Upper lobe of right lung (tissue), 1 donor: ENCODE measurements around the gene RTF2. TPM values are rescaled to one million over a fixed set of nuclear protein-coding genes. Genes with fewer than 3 reads are reported as not detected.
A peak's percentile ranks its signal among the peaks of the same experiment; 100 is the strongest.

Experiments used
- ATAC-seq: fragments of 200-7000 bp; cut with Tn5 transposase; one replicate; pipeline ENCODE4 v1.9.1; 2020; ENCODE audit warnings: mild to moderate bottlenecking, moderate library complexity
- DNase-seq: peaks from one replicate; pipeline ENCODE4 v3.0.0-alpha.2; 2020
- H3K27ac ChIP-seq: fragments of 200-600 bp; one replicate; pipeline ENCODE4 v1.8.0; 2022
- H3K27me3 ChIP-seq: fragments of 200-600 bp; one replicate; pipeline ENCODE4 v1.8.0; 2022; ENCODE audit warnings: mild to moderate bottlenecking
- H3K36me3 ChIP-seq: fragments of 200-600 bp; one replicate; pipeline ENCODE4 v1.8.0; 2022
- H3K4me1 ChIP-seq: fragments of 200-600 bp; one replicate; pipeline ENCODE4 v1.8.0; 2022
- H3K4me3 ChIP-seq: fragments of 200-600 bp; one replicate; pipeline ENCODE4 v1.8.0; 2022; ENCODE audit warnings: mild to moderate bottlenecking
- H3K9me3 ChIP-seq: fragments of 200-600 bp; one replicate; pipeline ENCODE4 v1.8.0; 2022
- CTCF ChIP-seq: fragments of 200-600 bp; IDR thresholded peaks from one replicate; pipeline ENCODE4 v1.8.0; 2022; ENCODE audit warnings: antibody characterized with exemption
- intact Hi-C: fragments of 100-400 bp; cut with DNase I; formaldehyde crosslinking; loops from one replicate; pipeline ENCODE4 v1.11.0; 2022
- total RNA-seq: library from RNA; stranded (reverse); fragmentation: NEBNext Ultra II Directional; extraction: Animal tissue kit (Norgen Biotek cat#: 25700); gene quantifications from one replicate; pipeline ENCODE4 v1.2.1, GENCODE V29; 2021
- donor health status: DM: no; HTN: yes; CAD: no; lungs with severe emphysema.

The RTF2 gene
- total RNA-seq, 1 donor from 2014 or later, result 77.4 TPM

- H3K36me3 ChIP-seq, result peaks cover 12% of the 10 kb centered on the region
- DNase-seq (no peak), ATAC-seq (no peak)
- TF ChIP-seq CTCF, result no peak
- no peaks in the 10 kb centered on the region for H3K9me3 ChIP-seq
- no peak overlapping the region for H3K4me3 ChIP-seq
- intact Hi-C loops, result no loop called here
- H3K27me3 ChIP-seq, result no peaks in the 10 kb centered on the region
- H3K27ac ChIP-seq, result no peak overlapping the region
- peaks cover 4% of the 10 kb centered on the region for H3K4me1 ChIP-seq
Measured at GRCh38 chr20:56445540-56445939, 22.9 kb upstream of the RTF2 start.

- H3K27me3 ChIP-seq, result no peaks in the 10 kb centered on the region
- intact Hi-C loops, result no loop called here
- H3K36me3 ChIP-seq, result peaks cover 23% of the 10 kb centered on the region
- TF ChIP-seq CTCF, result no peak
- H3K9me3 ChIP-seq, result no peaks in the 10 kb centered on the region
- DNase-seq, result no peak
- H3K4me3 ChIP-seq, result no peak overlapping the region
- H3K4me1 ChIP-seq, result no peaks in the 10 kb centered on the region
- no peak overlapping the region for H3K27ac ChIP-seq
- ATAC-seq, result no peak
Measured at GRCh38 chr20:56447227-56447626, 21.2 kb upstream of the RTF2 start.

- no peaks in the 10 kb centered on the region for H3K9me3 ChIP-seq
- no peak for DNase-seq
- H3K4me1 ChIP-seq, result no peaks in the 10 kb centered on the region
- no peak for TF ChIP-seq CTCF
- H3K27me3 ChIP-seq, result no peaks in the 10 kb centered on the region
- no peak for ATAC-seq
- H3K4me3 ChIP-seq, result no peak overlapping the region
- H3K36me3 ChIP-seq, result peaks cover 41% of the 10 kb centered on the region
- intact Hi-C loops, result no loop called here
- H3K27ac ChIP-seq, result no peak overlapping the region
Measured at GRCh38 chr20:56449459-56449858, 19.0 kb upstream of the RTF2 start.

- no peak for DNase-seq
- Histone ChIP-seq H3K4me3 (no peak overlapping the region), H3K27ac (no peak overlapping the region), H3K27me3 (no peaks in the 10 kb centered on the region), H3K36me3 (peaks cover 46% of the 10 kb centered on the region), H3K9me3 (no peaks in the 10 kb centered on the region), H3K4me1 (no peaks in the 10 kb centered on the region)
- peak; percentile 49 for ATAC-seq
- intact Hi-C loops, result no loop called here
- TF ChIP-seq CTCF, result no peak
Measured at GRCh38 chr20:56451056-56451765, 17.2 kb upstream of the RTF2 start.

GRCh38 chr20:56453352-56453751 lies 15.1 kb upstream of the RTF2 start:
- DNase-seq (no peak), ATAC-seq (no peak)
- Histone ChIP-seq H3K4me1 (no peaks in the 10 kb centered on the region), H3K36me3 (peaks cover 38% of the 10 kb centered on the region), H3K4me3 (no peak overlapping the region), H3K27ac (no peak overlapping the region), H3K9me3 (no peaks in the 10 kb centered on the region), H3K27me3 (no peaks in the 10 kb centered on the region)
- intact Hi-C loops, result no loop called here
- no peak for TF ChIP-seq CTCF

GRCh38 chr20:56454754-56455153 lies 13.7 kb upstream of the RTF2 start:
- no peak for ATAC-seq
- peaks cover 47% of the 10 kb centered on the region for H3K36me3 ChIP-seq
- intact Hi-C loops, result no loop called here
- no peak overlapping the region for H3K27ac ChIP-seq
- H3K27me3 ChIP-seq, result no peaks in the 10 kb centered on the region
- H3K9me3 ChIP-seq, result no peaks in the 10 kb centered on the region
- no peaks in the 10 kb centered on the region for H3K4me1 ChIP-seq
- H3K4me3 ChIP-seq, result no peak overlapping the region
- no peak for DNase-seq
- no peak for TF ChIP-seq CTCF
